GM20000 (cell line): ENCODE data around the gene MEX3B.
"Not testable (repeated sequence)": the region's sequence is repeated elsewhere in the genome, so short reads cannot be mapped to it uniquely, and the experiment has no call there.

Experiments used
- DNase-seq: peaks from one replicate; pipeline ENCODE4 v3.0.0; 2012; ENCODE audit warnings: low spot score
- TF ChIP-seq, protein P1 (sequence below): IDR thresholded peaks from 2 replicates; pipeline ENCODE4 v1.5.1; 2012; ENCODE audit warnings: mild to moderate bottlenecking, control low read depth; ENCODE audit errors: extremely low read depth, missing control alignments

Gene MEX3B

DNA sequence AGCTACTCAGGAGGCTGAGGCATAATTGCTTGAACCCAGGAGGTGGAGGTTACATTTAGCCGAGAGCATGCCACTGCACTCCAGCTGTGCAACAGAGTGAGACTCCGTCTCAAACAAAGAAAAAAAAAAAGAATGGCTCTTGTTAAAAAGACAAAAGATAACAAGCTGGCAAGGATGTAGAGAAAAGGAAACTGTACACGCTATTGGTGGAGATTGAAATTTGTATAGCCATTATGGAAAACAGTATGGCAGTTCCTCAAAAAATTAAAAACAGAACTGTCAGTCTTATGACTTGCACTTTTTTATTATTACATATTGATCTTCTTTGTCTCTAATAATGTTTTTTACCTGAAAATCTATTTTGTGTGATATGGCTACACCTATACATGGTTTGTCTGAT is 41.9 kb downstream of the MEX3B start:
- DNase-seq, result no peak
- TF ChIP-seq, protein P1, sequence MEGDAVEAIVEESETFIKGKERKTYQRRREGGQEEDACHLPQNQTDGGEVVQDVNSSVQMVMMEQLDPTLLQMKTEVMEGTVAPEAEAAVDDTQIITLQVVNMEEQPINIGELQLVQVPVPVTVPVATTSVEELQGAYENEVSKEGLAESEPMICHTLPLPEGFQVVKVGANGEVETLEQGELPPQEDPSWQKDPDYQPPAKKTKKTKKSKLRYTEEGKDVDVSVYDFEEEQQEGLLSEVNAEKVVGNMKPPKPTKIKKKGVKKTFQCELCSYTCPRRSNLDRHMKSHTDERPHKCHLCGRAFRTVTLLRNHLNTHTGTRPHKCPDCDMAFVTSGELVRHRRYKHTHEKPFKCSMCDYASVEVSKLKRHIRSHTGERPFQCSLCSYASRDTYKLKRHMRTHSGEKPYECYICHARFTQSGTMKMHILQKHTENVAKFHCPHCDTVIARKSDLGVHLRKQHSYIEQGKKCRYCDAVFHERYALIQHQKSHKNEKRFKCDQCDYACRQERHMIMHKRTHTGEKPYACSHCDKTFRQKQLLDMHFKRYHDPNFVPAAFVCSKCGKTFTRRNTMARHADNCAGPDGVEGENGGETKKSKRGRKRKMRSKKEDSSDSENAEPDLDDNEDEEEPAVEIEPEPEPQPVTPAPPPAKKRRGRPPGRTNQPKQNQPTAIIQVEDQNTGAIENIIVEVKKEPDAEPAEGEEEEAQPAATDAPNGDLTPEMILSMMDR, result no peak

- not testable (repeated sequence) for DNase-seq
Observed at GRCh38 chr15:81995081-81995480, 50.7 kb downstream of the MEX3B start.

DNA sequence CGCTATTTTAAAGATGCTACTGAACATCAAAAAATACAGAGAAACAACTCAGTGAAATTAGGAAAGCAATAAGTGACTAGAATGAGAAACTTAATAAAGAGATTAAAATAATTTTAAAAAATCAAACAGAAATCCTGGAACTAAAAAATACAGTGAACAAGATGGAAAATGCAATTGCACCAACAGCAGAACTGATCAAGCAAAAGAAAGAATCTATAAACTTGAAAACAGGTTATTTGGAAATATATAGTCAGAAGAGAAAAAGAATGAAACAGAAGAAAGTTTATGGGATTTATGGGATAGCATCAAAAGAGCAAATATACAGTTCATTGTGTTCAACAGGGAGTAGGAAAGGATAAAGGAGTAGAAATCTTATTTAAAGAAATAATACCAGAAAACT is 53.3 kb downstream of the MEX3B start:
- TF ChIP-seq, protein P1, result no peak
- DNase-seq, result no peak
